B cell (primary cell): ENCODE results near the gene ZNF609.

Source experiments
- EZH2 ChIP-seq: IDR thresholded peaks from 2 replicates; pipeline ENCODE4 v1.6.1; 2012; ENCODE audit warnings: borderline replicate concordance, low read depth, mild to moderate bottlenecking, moderate library complexity, low read length; ENCODE audit not compliant: insufficient read depth, poor library complexity, severe bottlenecking
- TF ChIP-seq, protein P1 (sequence below): fragments of 200-600 bp; IDR thresholded peaks from one replicate; pipeline ENCODE4 v1.8.0; 2022; ENCODE audit warnings: antibody characterized with exemption, mild to moderate bottlenecking

- TF ChIP-seq, protein P1, sequence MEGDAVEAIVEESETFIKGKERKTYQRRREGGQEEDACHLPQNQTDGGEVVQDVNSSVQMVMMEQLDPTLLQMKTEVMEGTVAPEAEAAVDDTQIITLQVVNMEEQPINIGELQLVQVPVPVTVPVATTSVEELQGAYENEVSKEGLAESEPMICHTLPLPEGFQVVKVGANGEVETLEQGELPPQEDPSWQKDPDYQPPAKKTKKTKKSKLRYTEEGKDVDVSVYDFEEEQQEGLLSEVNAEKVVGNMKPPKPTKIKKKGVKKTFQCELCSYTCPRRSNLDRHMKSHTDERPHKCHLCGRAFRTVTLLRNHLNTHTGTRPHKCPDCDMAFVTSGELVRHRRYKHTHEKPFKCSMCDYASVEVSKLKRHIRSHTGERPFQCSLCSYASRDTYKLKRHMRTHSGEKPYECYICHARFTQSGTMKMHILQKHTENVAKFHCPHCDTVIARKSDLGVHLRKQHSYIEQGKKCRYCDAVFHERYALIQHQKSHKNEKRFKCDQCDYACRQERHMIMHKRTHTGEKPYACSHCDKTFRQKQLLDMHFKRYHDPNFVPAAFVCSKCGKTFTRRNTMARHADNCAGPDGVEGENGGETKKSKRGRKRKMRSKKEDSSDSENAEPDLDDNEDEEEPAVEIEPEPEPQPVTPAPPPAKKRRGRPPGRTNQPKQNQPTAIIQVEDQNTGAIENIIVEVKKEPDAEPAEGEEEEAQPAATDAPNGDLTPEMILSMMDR = no peak
- no peak for TF ChIP-seq EZH2
Observed at GRCh38 chr15:64697911-64698369, 237.6 kb downstream of the ZNF609 start.
